MM.1S (cell line): Measurements from ENCODE around the gene IFNG.

Experiments used
- EZH2 ChIP-seq: fragments of 300-600 bp; sonication (generic); optimal IDR thresholded peaks from 2 replicates; pipeline ENCODE3; 2017; ENCODE audit warnings: low read depth, mild to moderate bottlenecking, antibody characterized with exemption, low read length, mixed read lengths
- TF ChIP-seq, protein P1 (sequence below): fragments of 300-600 bp; sonication (generic); IDR thresholded peaks from 2 replicates; pipeline ENCODE4 v1.5.1; 2016; ENCODE audit warnings: antibody characterized with exemption, low read length, mixed read lengths

GRCh38 chr12:68173792-68174191 lies 14.3 kb upstream of the IFNG start:
- TF ChIP-seq, protein P1, sequence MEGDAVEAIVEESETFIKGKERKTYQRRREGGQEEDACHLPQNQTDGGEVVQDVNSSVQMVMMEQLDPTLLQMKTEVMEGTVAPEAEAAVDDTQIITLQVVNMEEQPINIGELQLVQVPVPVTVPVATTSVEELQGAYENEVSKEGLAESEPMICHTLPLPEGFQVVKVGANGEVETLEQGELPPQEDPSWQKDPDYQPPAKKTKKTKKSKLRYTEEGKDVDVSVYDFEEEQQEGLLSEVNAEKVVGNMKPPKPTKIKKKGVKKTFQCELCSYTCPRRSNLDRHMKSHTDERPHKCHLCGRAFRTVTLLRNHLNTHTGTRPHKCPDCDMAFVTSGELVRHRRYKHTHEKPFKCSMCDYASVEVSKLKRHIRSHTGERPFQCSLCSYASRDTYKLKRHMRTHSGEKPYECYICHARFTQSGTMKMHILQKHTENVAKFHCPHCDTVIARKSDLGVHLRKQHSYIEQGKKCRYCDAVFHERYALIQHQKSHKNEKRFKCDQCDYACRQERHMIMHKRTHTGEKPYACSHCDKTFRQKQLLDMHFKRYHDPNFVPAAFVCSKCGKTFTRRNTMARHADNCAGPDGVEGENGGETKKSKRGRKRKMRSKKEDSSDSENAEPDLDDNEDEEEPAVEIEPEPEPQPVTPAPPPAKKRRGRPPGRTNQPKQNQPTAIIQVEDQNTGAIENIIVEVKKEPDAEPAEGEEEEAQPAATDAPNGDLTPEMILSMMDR = no peak
- TF ChIP-seq EZH2 = no peak
